Activated naive CD4-positive, alpha-beta T cell treated with Interleukin-2 at 50 U/mL for 16 hours (primary cell): ENCODE results near the gene RABGGTA.
"Not testable (repeated sequence)": the region's sequence is repeated elsewhere in the genome, so short reads cannot be mapped to it uniquely, and the experiment has no call there.

Experiments used
- DNase-seq: peaks from one replicate; pipeline ENCODE4 v3.0.0-alpha.2; 2020

Gene RABGGTA

DNA sequence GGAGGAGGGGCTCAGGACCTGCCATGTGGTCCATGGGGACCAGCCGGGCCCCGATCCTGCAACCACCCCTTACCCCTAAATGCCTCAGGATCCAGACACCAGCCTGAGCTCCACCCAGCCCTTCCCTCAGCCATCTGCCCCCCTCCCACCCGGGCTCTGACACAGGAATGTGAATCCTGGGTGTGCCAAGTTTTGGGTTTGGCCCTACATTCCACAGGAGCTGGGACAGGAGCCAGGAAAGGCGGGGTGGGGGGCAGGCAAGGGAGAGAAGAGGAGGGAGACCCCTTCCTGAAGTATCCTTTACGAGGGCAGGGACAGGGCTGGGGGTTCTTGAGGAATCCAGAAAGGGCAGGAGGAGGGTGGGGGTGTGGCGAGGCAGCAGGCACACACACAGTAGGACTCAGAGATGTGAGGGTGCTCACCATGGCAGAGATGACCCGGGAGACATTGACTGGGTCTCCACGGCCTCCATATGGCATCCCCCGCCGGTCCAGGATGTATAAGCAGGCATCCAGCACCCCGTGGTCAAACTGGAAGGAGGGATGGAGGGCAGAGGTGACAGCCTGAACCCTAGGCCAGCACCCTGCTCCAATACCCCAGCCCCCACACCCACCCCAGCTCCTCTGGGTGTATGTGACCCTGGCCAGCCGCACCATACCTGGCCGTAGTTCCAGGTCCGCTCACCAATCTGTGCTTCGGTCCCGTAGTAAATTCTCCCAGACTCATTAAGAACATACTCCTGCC, 11.9 kb downstream of the RABGGTA start:
- DNase-seq: no peak

DNA sequence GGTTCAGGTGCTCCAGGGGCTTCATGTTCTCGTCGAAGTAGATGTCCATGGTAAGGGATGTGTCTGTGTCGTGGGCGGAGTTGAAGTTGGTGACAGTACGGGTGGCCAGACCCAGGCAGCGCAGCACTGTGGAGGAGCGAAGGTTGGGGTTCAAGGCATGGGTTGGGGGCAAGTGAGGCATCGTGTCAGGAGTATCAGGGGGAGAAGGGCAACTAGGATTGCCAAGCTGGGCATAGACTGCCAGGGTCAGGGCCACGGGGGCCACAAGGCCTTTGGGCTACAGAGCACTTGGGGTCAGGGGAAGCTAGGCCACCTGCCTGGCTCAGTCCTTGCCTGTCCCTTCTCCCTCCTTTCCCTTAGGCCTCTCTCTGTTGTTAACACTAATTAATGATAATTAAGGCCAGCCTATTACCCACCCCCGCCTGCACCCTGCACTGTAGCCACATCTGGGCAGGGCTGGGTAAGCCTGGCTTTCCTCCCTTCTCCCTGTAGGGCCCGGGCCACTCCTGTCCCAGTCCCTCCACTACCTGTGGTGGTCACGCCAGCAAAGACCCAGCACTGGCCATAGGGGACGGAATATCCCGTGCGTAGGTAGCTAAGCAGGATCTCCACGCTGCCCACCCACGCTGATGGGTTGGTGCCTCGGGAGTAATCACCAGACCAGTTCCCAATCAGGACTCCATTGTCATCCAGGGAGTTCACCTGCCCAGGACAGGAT, 12.7 kb downstream of the RABGGTA start:
- no peak for DNase-seq

- no peak for DNase-seq
These were observed 13.3 kb downstream of the RABGGTA start for GRCh38 chr14:24258119-24258518.

DNA sequence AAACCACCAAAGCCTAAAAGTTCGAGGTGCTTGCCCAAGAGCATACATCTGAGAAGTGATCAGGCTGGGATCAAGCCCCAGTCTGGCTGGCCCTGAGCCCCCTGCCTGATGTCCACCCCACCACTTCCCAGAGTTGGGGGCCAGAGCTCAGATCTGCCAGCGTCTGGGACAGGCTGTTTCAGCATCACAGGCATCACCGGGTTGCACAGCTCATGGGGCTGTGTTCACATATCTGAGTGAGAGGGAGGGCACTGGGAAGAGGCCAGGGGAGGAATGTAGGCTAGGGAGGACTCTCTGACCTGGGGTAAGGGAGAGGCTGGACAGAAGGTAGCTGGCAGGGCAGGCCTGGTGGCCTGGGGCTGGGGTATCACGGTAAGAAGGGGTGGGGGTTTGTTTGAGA, 14.4 kb downstream of the RABGGTA start:
- DNase-seq: no peak

- DNase-seq: no peak
These were observed 15.3 kb downstream of the RABGGTA start for GRCh38 chr14:24255931-24256711.

- DNase-seq: no peak
These were observed 16.0 kb downstream of the RABGGTA start for GRCh38 chr14:24255438-24255837.

GRCh38 chr14:24254630-24255392, 16.6 kb downstream of the RABGGTA start:
- DNase-seq: no peak

GRCh38 chr14:24253936-24254335, 17.5 kb downstream of the RABGGTA start:
- no peak for DNase-seq

DNA sequence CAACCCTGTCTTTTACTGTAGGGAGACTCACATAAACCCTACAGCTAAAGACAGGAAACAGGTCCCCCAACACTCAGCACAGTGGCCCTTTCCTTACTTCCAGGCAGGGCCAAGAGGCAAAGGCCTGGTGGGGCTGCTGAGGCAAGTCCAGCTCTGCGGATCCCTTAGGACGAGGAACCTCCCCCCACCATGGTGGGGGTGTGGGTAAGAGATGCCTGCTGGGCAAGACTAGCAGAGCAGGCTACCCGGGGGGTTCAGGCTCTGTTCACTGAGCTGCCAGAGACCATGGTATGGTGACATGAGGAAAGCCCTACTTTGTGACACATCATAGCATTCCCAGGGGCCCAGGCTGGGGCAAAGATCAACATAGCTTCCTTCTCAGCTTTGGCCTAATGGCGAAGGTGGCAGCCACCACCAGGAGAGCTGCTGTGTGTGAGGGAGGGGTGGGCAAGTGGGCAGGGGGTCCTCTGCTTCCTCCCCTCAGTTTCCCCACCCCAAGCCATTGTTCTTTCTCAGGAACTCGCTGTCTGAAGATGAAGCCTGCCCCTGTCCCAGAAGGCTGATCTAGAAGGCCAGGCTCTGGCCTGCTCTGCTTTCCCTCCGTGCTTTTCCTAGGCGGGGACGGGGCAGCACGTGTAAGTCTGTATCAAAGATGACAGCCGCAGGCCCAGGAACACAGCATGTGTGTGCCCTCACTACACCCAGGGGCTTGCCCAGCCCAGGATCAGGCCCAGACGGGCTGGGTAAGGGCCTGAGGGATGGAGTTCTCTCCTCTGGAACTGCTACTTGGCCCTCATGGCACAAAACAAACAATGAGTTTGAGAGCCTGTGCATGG, 18.9 kb downstream of the RABGGTA start:
- DNase-seq: no peak

GRCh38 chr14:24251880-24252288, 19.5 kb downstream of the RABGGTA start:
- DNase-seq: no peak

- no peak for DNase-seq
These were observed 21.0 kb downstream of the RABGGTA start for GRCh38 chr14:24250354-24250753.

GRCh38 chr14:24249230-24250021, 22.0 kb downstream of the RABGGTA start:
- no peak for DNase-seq

- no peak for DNase-seq
These were observed 24.0 kb downstream of the RABGGTA start for GRCh38 chr14:24247422-24247821.

DNA sequence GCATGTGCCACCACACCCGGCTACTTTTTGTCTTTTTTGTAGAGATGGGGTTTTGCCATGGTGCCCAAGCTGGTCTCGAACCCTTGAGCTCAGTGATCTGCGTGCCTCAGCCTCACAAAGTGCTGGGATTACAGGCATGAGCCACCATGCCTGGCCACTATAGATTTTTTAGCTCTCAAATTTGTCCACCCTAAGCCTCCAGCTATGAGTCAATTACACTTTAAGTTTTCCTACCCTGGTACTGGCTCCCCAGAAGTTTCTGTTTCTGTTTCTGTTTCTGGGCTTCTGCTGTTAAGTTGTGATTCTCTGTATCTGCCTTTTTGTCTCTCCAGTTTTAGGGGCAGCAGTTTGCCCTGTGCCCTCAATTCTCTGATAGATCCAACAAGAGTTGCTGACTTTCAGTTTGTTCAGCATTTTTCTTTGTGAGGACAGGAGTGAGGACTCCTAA, 24.6 kb downstream of the RABGGTA start:
- DNase-seq: peak; percentile 21

- DNase-seq: not testable (repeated sequence)
These were observed 26.0 kb downstream of the RABGGTA start for GRCh38 chr14:24245350-24245749.

GRCh38 chr14:24243336-24243836, 28.0 kb downstream of the RABGGTA start:
- DNase-seq: no peak

DNA sequence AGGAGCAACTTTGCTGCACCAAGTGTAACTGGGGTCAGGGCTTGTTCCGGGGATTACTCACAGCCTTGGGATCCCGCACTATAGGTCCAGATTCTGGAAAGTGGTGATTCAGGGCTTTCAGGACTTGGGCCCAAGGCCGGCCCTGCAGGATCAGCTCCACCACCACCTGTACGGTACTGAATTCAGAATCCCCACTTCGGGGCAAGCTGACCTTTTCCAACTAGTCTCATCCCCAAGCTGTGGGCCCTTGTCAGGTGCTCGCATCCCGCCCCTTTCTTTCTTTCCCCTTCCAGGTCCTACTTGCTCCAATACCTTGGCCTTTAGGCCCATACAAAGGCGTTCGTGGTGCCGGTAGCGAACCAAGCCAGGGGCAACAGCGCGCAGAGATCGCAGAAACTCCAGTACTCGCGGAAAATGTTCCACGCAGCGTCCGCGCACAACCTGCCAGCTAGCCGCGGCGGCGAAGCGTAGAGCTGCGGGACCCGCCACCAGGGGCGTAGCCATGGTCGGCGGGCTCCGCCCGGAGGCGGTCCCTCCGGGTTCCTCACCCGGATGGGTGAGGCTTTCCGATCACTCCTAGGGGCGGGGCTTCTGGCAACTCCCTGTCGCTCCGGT, 29.5 kb downstream of the RABGGTA start:
- DNase-seq: peak; percentile 94

- no peak for DNase-seq
These were observed 31.1 kb downstream of the RABGGTA start for GRCh38 chr14:24240110-24240918.

- DNase-seq: no peak
These were observed 32.8 kb downstream of the RABGGTA start for GRCh38 chr14:24238527-24239037.
